ENCODE measurements around the gene BLMH. TPM values are rescaled to one million over a fixed set of nuclear protein-coding genes. Genes with fewer than 3 reads are reported as not detected.

Gene BLMH
- total and polyA plus RNA-seq, 2 donors (not counting 1 experiment from before 2014, with no cell fraction given) = 5.9 to 25.9 TPM

GRCh38 chr17:30314474-30314873, 22.7 kb upstream of the BLMH start:
- H2AFZ ChIP-seq (ENCODE audit: insufficient read depth, low read depth, low read length, poor library complexity, severe bottlenecking) = no peak overlapping the region
- intact Hi-C loops (cut with micrococcal nuclease) = no loop called here
- H3K4me2 ChIP-seq (replicated peaks; ENCODE audit: low read depth, low read length, poor library complexity, severe bottlenecking) = no peak overlapping the region
- Mint-ChIP-seq H3K9me3 (ENCODE audit: insufficient read depth) (no peaks in the 10 kb centered on the region), H3K27me3 (peaks cover 20% of the 10 kb centered on the region), H3K4me1 (no peaks in the 10 kb centered on the region), H3K4me3 (no peak overlapping the region), H3K27ac (no peak overlapping the region)
- DNase-seq (no peak), ATAC-seq (ENCODE audit: low read depth) (no peak)
- H3K36me3 ChIP-seq (replicated peaks in 1 of 2; ENCODE audit: control extremely low read depth in 1 of 2, control insufficient read depth in 1 of 2, extremely low read depth in 1 of 2, insufficient read depth in 2 of 2, low read length in 1 of 2) = no peaks in the 10 kb centered on the region
- H3K79me2 ChIP-seq (ENCODE audit: control insufficient read depth, insufficient read depth, low read length) = no peaks in the 10 kb centered on the region
- no peak overlapping the region for H3K27ac ChIP-seq (ENCODE audit: low read length in 2 of 2)
- H4K20me1 ChIP-seq (ENCODE audit: control insufficient read depth, insufficient read depth, low read length, poor library complexity, severe bottlenecking) = no peaks in the 10 kb centered on the region
- CTCF ChIA-PET = interaction anchor here (0.9 kb wide), 1 partner anchor 11 kb away, joined by 3 read pairs; no protein-coding TSS in a partner anchor
- H3K27me3 ChIP-seq (replicated peaks in 1 of 4; ENCODE audit: control extremely low read depth in 1 of 4, control insufficient read depth in 3 of 4, insufficient read depth in 4 of 4, low read length in 3 of 4) = no peaks in the 10 kb centered on the region
- no peak overlapping the region for H3K9ac ChIP-seq (ENCODE audit: low read length)
- TF ChIP-seq EZH2 (IDR thresholded peaks at IDR 0.05; ENCODE audit: borderline replicate concordance, insufficient read depth, low read depth, low read length, poor library complexity, severe bottlenecking) = no peak
- TF ChIP-seq CTCF (IDR thresholded peaks at IDR 0.05) = no peak
- H3K9me3 ChIP-seq (ENCODE audit: control extremely low read depth in 1 of 3, control insufficient read depth in 2 of 3, insufficient read depth in 1 of 3, low read length in 2 of 3) = no peaks in the 10 kb centered on the region
- POLR2A ChIA-PET = no interaction called here
- no peaks in the 10 kb centered on the region for H3K4me1 ChIP-seq (ENCODE audit: control insufficient read depth in 2 of 2, insufficient read depth in 2 of 2, low read length in 2 of 2)
- WGBS (ENCODE audit: insufficient coverage) = no CpG with 5 or more reads among the region's 1 CpG
- H3K4me3 ChIP-seq (ENCODE audit: control extremely low read depth in 1 of 5, extremely low read depth in 1 of 5, insufficient read depth in 1 of 5, low read depth in 2 of 5, low read length in 4 of 5) = no peak overlapping the region

- H2AFZ ChIP-seq (ENCODE audit: insufficient read depth, low read depth, low read length, poor library complexity, severe bottlenecking) = no peak overlapping the region
- H3K36me3 ChIP-seq (replicated peaks in 1 of 2; ENCODE audit: control extremely low read depth in 1 of 2, control insufficient read depth in 1 of 2, extremely low read depth in 1 of 2, insufficient read depth in 2 of 2, low read length in 1 of 2) = no peaks in the 10 kb centered on the region
- H3K9ac ChIP-seq (ENCODE audit: low read length) = no peak overlapping the region
- no peaks in the 10 kb centered on the region for H3K27me3 ChIP-seq (replicated peaks in 1 of 4; ENCODE audit: control extremely low read depth in 1 of 4, control insufficient read depth in 3 of 4, insufficient read depth in 4 of 4, low read length in 3 of 4)
- ChIA-PET POLR2A (no interaction called here), CTCF (interaction anchor here (0.7 kb wide), 1 partner anchor 39 kb away, joined by 4 read pairs; no protein-coding TSS in a partner anchor)
- H3K4me2 ChIP-seq (replicated peaks; ENCODE audit: low read depth, low read length, poor library complexity, severe bottlenecking) = no peak overlapping the region
- H3K79me2 ChIP-seq (ENCODE audit: control insufficient read depth, insufficient read depth, low read length) = no peaks in the 10 kb centered on the region
- no peaks in the 10 kb centered on the region for H3K4me1 ChIP-seq (ENCODE audit: control insufficient read depth in 2 of 2, insufficient read depth in 2 of 2, low read length in 2 of 2)
- TF ChIP-seq EZH2 (IDR thresholded peaks at IDR 0.05; ENCODE audit: borderline replicate concordance, insufficient read depth, low read depth, low read length, poor library complexity, severe bottlenecking) (no peak), CTCF (IDR thresholded peaks at IDR 0.05) (no peak)
- WGBS (ENCODE audit: insufficient coverage) = 83% methylated on average over 1 of the region's 2 CpGs
- H3K27ac Mint-ChIP-seq = no peak overlapping the region
- H3K9me3 Mint-ChIP-seq (ENCODE audit: insufficient read depth) = no peaks in the 10 kb centered on the region
- ATAC-seq (ENCODE audit: low read depth) (no peak), DNase-seq (no peak)
- no peak overlapping the region for H3K27ac ChIP-seq (ENCODE audit: low read length in 2 of 2)
- no peaks in the 10 kb centered on the region for H3K4me1 Mint-ChIP-seq
- no peaks in the 10 kb centered on the region for H3K9me3 ChIP-seq (ENCODE audit: control extremely low read depth in 1 of 3, control insufficient read depth in 2 of 3, insufficient read depth in 1 of 3, low read length in 2 of 3)
- H3K27me3 Mint-ChIP-seq = peaks cover 20% of the 10 kb centered on the region
- H4K20me1 ChIP-seq (ENCODE audit: control insufficient read depth, insufficient read depth, low read length, poor library complexity, severe bottlenecking) = no peaks in the 10 kb centered on the region
- no peak overlapping the region for H3K4me3 ChIP-seq (ENCODE audit: control extremely low read depth in 1 of 5, extremely low read depth in 1 of 5, insufficient read depth in 1 of 5, low read depth in 2 of 5, low read length in 4 of 5)
- H3K4me3 Mint-ChIP-seq = no peak overlapping the region
- intact Hi-C loops (cut with micrococcal nuclease) = no loop called here
Observed at GRCh38 chr17:30312226-30312625, 20.5 kb upstream of the BLMH start.

Measured in B cell (primary cell).